ENCODE results near the gene NUP98.
"Not testable (repeated sequence)": the region's sequence is repeated elsewhere in the genome, so short reads cannot be mapped to it uniquely, and the experiment has no call there.

The NUP98 gene

DNA sequence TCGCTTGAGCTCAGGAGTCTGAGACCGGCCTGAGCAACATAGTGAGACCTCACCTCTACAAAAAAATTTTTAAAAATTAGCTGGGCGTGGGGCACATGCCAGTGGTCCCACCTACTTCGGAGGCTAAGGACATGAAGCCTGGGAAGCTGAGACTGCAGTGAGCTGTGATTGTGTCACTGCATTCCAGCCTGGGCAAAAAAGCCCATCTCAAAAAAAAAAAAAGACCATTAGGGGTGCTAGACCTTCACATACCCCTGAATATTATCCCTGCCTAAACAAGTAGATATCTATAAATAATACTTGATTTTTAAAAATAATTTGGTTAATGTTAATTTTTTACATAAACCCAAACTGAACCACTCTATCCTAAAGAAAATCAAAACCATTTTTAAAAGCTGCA is 24.2 kb downstream of the NUP98 start:
- DNase-seq (ENCODE audit: low read depth): no peak
- H3K4me3 ChIP-seq (ENCODE audit: low read length): no peak overlapping the region
- TF ChIP-seq, protein P1, sequence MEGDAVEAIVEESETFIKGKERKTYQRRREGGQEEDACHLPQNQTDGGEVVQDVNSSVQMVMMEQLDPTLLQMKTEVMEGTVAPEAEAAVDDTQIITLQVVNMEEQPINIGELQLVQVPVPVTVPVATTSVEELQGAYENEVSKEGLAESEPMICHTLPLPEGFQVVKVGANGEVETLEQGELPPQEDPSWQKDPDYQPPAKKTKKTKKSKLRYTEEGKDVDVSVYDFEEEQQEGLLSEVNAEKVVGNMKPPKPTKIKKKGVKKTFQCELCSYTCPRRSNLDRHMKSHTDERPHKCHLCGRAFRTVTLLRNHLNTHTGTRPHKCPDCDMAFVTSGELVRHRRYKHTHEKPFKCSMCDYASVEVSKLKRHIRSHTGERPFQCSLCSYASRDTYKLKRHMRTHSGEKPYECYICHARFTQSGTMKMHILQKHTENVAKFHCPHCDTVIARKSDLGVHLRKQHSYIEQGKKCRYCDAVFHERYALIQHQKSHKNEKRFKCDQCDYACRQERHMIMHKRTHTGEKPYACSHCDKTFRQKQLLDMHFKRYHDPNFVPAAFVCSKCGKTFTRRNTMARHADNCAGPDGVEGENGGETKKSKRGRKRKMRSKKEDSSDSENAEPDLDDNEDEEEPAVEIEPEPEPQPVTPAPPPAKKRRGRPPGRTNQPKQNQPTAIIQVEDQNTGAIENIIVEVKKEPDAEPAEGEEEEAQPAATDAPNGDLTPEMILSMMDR (IDR thresholded peaks at IDR 0.05; ENCODE audit: insufficient read depth, low read depth, low read length, missing control alignments): no peak

DNA sequence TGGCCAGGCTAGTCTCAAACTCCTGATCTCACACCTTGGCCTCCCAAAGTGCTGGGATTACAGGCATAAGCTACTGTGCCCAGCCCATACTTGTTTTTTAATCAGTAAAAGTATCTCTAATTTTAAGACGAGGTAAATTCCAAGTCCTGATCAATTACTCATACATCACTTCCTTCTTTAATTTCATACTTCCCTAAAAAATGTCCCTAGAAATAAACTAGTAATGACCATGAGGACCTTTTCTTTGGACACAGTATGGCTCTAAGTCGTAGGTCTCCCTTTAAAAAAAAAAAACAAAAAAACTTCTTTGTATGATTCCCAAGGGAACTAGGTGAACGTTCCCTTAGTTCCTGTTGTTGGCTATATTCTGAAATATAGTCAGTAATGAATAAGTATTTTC is 29.8 kb downstream of the NUP98 start:
- no peak for DNase-seq (ENCODE audit: low read depth)
- TF ChIP-seq, protein P1 (IDR thresholded peaks at IDR 0.05; ENCODE audit: insufficient read depth, low read depth, low read length, missing control alignments): no peak
- no peak overlapping the region for H3K4me3 ChIP-seq (ENCODE audit: low read length)

DNA sequence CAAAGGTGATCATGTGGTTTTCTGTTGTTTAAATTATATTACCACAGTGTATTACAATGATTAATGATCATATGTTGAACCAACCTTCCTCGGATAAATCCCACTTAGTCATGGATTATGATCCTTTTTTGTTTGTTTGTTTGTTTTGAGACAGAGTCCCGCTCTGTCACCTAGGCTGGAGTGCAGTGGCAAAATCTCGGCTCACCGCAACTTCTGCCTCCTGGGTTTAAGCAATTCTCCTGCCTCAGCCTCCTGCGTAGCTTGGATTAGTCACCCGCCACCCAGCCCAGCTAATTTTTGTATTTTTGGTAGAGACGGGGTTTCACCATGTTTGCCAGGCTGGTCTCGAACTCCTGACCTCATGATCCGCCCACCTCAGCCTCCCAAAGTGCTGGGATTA is 30.5 kb downstream of the NUP98 start:
- H3K4me3 ChIP-seq (ENCODE audit: low read length); DNase-seq (ENCODE audit: low read depth): not testable (repeated sequence)

DNA sequence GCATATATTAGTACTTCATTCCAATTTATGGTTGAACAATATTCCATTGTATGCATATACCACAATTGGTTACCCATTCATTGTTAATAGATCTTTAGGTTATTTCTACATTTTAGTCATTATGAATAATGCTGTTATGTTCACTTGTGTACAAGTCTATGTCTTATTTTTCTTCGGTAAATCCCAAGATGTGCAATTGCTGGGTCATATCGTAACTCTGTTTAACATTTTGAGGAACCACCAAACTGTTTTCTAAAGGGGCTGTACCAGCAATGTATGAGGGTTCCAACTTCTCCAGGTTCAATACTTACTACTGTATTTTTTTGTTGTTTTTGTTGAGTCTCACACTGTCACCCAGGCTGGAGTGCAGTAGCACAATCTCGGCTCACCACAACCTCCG is 33.1 kb downstream of the NUP98 start:
- H3K4me3 ChIP-seq (ENCODE audit: low read length): no peak overlapping the region
- DNase-seq (ENCODE audit: low read depth): no peak
- TF ChIP-seq, protein P1 (IDR thresholded peaks at IDR 0.05; ENCODE audit: insufficient read depth, low read depth, low read length, missing control alignments): no peak

DNA sequence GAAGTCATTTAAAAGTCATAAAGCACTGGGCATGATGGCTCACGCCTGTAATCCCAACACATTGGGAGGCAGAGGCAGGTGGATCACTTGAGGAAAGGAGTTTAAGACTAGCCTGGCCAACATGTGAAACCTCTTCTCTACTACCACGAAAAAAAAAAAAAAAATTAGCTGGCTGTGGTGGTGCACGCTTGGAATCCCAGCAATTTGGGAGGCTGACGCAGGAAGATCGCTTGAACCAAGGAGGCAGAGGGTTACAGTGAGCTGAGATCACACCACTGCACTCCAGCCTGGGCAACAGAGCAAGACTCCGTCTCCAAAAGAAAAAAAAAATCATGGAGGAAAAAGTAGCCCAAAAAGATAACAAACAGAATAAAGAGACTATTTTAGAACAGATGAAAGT is 42.2 kb downstream of the NUP98 start:
- TF ChIP-seq, protein P1 (IDR thresholded peaks at IDR 0.05; ENCODE audit: insufficient read depth, low read depth, low read length, missing control alignments): no peak

DNA sequence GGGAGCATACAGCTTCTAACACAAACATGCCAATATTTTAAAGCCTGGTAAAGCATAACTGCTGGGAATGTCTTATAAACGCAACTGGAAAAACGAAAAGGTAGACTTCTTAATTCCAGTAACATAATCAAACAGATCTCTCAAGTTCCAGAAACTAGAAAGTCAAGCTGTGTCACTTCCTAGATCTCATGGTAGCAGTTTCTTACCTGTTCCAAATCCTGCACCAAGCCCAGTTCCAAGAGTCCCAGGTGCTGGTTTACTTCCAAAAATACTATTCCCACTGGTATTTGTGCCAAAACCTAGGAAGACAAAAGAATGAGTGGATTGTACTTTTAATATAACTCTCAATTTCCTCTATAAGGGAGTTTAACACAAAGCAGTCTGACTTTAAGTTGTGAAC is 44.2 kb downstream of the NUP98 start:
- no peak overlapping the region for H3K4me3 ChIP-seq (ENCODE audit: low read length)
- DNase-seq (ENCODE audit: low read depth): no peak
- TF ChIP-seq, protein P1 (IDR thresholded peaks at IDR 0.05; ENCODE audit: insufficient read depth, low read depth, low read length, missing control alignments): no peak

More for the DNA sequence above, 42.2 kb downstream of the NUP98 start:
- H3K4me3 ChIP-seq (ENCODE audit: low read length): no peak overlapping the region
- no peak for DNase-seq (ENCODE audit: low read depth)

DNA sequence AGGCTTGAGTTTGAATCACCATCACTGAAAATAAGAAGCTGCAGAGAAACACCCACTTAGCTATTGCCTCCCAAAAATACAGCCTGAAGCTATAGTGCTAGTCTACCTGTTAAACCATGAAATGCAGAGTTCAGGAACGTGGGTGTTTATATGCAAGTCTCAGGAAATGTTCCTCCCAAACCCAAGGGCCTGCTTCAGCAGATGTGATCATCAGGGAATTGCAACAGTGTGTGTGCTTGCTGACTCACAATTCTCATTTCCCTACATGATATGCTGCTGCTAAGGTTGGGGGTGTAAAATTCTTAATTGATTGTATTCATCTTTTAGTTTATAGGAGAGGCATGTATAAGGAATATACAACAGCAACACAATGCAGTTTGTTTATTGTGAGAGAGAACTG is 49.6 kb downstream of the NUP98 start:
- peak; percentile 97 for DNase-seq (ENCODE audit: low read depth)
- H3K4me3 ChIP-seq (ENCODE audit: low read length): no peak overlapping the region
- TF ChIP-seq, protein P1 (IDR thresholded peaks at IDR 0.05; ENCODE audit: insufficient read depth, low read depth, low read length, missing control alignments): no peak

DNA sequence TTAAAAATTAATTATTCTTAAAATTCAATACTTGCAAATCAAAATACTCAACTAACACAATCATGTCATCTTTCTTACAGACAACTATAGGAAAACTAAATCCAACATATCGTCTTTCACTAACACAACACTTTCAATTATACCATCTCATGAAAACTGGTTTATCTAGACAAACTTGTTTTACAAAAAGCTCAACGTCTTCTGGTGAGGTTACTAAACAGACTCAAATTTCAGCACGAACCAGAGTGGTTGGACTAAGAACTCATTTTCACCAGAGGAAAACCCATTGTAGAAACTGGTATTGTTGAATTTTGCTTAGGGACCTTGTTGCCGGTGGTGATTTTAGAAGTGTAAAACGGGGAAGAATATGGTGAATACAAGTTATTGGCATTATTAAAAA is 52.2 kb downstream of the NUP98 start:
- peak; percentile 87 for DNase-seq (ENCODE audit: low read depth)
- H3K4me3 ChIP-seq (ENCODE audit: low read length): no peak overlapping the region
- TF ChIP-seq, protein P1 (IDR thresholded peaks at IDR 0.05; ENCODE audit: insufficient read depth, low read depth, low read length, missing control alignments): no peak

Data from epithelial cell of esophagus (primary cell).